Gastrocnemius medialis (tissue), 4 donors: ENCODE results near the gene SDHC.
"Not testable (repeated sequence)": the region's sequence is repeated elsewhere in the genome, so short reads cannot be mapped to it uniquely, and the experiment has no call there.

Experiments used
- CTCF ChIP-seq, 5 experiments: fragments of 450-650 bp in 3 of 5; fragments of 200-600 bp in 2 of 5; sonication (generic) in 2 of 5; IDR thresholded peaks in 4 of 5; conservative IDR thresholded peaks in 1 of 5; 1 replicate in 4 of 5; 2 replicates in 1 of 5; pipeline ENCODE4 v1.5.1; 2016 to 2019; ENCODE audit warnings: antibody characterized with exemption in 5 of 5, mild to moderate bottlenecking in 3 of 5, moderate library complexity in 3 of 5
- POLR2A ChIP-seq, 2 donors: fragments of 450-650 bp; IDR thresholded peaks; one replicate each; pipeline ENCODE4 v1.6.1; 2017; ENCODE audit warnings: antibody characterized with exemption in 2 of 2, mild to moderate bottlenecking in 2 of 2, moderate library complexity in 2 of 2

GRCh38 chr1:161389158-161389557, 75.0 kb downstream of the SDHC start:
- TF ChIP-seq CTCF (IDR thresholded peaks at IDR 0.05 in 4 of 5, conservative IDR thresholded peaks at IDR 0.05 in 1 of 5); POLR2A (IDR thresholded peaks at IDR 0.05): not testable (repeated sequence)
